ENCODE data around the gene TP53TG3B.
"Not testable (repeated sequence)": the region's sequence is repeated elsewhere in the genome, so short reads cannot be mapped to it uniquely, and the experiment has no call there.

The TP53TG3B gene

DNA sequence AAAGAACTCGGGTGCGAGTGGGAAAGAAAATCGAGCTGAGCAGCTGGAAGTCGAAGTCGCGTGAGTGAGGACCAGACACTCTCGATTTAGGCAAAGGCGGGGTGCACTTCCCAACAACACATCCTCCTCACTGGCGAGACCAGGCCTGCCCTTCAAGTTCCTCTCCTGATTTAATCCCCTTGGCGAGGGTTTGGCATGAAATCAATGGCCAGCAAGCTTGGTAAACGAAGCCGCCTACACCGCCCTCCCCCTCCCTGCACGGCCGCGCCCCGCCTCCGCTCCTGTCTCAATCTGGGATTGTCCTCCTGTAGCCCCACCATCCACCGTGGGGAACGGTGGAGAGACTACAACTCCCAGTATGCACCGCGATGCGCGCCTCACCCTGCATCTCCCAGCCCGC lies at the start of gene TP53TG3B:
TP53TG3B (plus strand) TSS at position 301 of the 400 bp plus-strand sequence; CDS start at position 369, 68 bp downstream.
- not testable (repeated sequence) for DNase-seq

- not testable (repeated sequence) for DNase-seq
Observed at GRCh38 chr16:33336226-33337012, 24.2 kb upstream of the TP53TG3B start.

- not testable (repeated sequence) for DNase-seq
Observed at GRCh38 chr16:33337627-33338542, 22.8 kb upstream of the TP53TG3B start.

DNA sequence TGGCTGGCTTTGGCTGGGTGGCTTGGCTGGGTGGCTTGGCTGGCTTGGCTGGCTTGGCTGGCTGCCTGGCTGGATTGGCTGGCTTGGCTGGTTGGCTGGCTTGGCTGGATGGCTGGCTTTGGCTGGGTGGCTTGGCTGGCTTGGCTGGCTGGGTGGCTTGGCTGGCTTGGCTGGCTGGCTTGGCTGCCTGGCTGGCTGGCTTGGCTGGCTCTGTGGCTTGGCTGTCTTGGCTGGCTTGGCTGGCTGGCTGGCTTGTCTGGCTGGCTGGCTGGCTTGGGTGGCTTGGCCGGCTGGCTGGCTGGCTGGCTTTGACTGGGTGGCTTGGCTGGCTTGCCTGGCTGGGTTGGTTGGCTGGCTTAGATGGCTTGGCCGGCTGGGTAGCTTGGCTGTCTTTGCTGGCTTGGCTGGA lies 22.1 kb upstream of the TP53TG3B start:
- DNase-seq = not testable (repeated sequence)

DNA sequence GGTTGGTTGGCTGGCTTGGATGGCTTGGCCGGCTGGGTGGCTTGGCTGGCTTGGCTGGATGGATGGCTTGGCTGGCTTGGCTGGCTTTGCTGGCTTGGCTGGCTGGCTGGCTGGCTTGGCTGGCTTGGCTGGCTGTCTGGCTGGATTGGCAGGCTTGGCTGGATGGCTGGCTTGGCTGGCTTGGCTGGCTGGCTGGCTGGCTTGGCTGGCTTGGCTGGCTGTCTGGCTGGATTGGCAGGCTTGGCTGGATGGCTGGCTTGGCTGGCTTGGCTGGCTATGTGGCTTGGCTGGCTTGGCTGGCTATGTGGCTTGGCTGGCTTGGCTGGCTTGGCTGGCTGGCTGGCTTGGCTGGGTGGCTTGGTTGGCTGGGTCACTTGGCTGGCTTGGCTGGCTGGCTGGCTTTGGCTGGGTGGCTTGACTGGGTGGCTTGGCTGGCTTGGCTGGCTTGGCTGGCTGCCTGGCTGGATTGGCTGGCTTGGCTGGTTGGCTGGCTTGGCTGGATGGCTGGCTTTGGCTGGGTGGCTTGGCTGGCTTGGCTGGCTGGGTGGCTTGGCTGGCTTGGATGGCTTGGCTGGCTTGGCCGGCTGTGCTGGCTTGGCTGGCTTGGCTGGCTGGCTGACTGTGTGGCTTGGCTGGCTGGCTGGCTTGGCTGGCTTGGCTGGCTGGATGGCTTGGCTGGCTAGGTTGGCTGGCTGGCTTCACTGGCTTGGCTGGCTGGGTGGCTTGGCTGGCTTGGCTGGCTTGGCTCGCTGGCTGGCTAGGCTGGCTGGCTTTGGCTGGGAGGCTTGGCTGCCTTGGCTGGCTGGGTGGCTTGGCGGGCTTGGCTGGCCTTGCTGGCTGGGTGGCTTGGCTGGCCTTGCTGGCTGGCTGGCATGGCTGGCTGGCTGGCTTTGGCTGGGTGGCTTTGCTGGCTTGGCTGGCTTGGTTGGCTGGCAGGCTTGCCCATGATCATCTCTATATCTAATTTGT lies 21.3 kb upstream of the TP53TG3B start:
- not testable (repeated sequence) for DNase-seq

All from NCI-H1436 (cell line).